Measurements from ENCODE around the gene NPAS4. TPM values are rescaled to one million over a fixed set of nuclear protein-coding genes. Genes with fewer than 3 reads are reported as not detected.
"Not testable (repeated sequence)": the region's sequence is repeated elsewhere in the genome, so short reads cannot be mapped to it uniquely, and the experiment has no call there.

The NPAS4 gene
- under 1 TPM; 0.27 to 0.52 TPM for total RNA-seq

- no peak within 1 kb of the TSS for H3K27ac Mint-ChIP-seq
- CTCF ChIA-PET, result interaction anchor here (0.8 to 2.4 kb wide), 11 partner anchors 9 to 258 kb away, joined by 3 to 19 read pairs (median 3); partner anchors contain the start of gene MRPL11
Measured at GRCh38 chr11:66420671-66421476, at the start of gene NPAS4. NPAS4 (plus strand) TSS chr11:66421035; CDS start chr11:66421180, 145 bp downstream.

GRCh38 chr11:66371627-66372415 lies 49.0 kb upstream of the NPAS4 start, which contains the start of gene SLC29A2:
SLC29A2 (minus strand) TSS chr11:66371760; CDS start chr11:66371591, 169 bp downstream.
- no peaks in the 10 kb centered on the region for H3K36me3 Mint-ChIP-seq (ENCODE audit: low read depth)
- H3K27me3 Mint-ChIP-seq, result peaks cover 2% of the 10 kb centered on the region
- DNase-seq, result peak; percentile 81
- no peaks in the 10 kb centered on the region for H3K9me3 Mint-ChIP-seq
- peak within 1 kb of the TSS; percentile 98 for H3K27ac Mint-ChIP-seq
- H3K4me1 Mint-ChIP-seq, result peaks cover 26% of the 10 kb centered on the region
- H3K4me3 Mint-ChIP-seq, result peak within 1 kb of the TSS; percentile 85
- CTCF ChIA-PET, result interaction anchor here (0.5 to 1.2 kb wide), 10 partner anchors 13 to 1183 kb away, joined by 3 to 5 read pairs (median 4); partner anchors contain the start of gene MRPL11
- POLR2A ChIA-PET, result interaction anchor here (0.7 kb wide), 1 partner anchor 10 kb away, joined by 5 read pairs; no protein-coding TSS in a partner anchor

More at GRCh38 chr11:66420671-66421476, at the start of gene NPAS4:
- peaks cover 4% of the 10 kb centered on the region for H3K9me3 Mint-ChIP-seq
- H3K36me3 Mint-ChIP-seq (ENCODE audit: low read depth), result no peaks in the 10 kb centered on the region
- H3K27me3 Mint-ChIP-seq, result peaks cover 38% of the 10 kb centered on the region
- POLR2A ChIA-PET, result interaction anchor here (0.6 kb wide), 1 partner anchor 217 kb away, joined by 3 read pairs; the partner anchor contains the start of gene RBM4
- no peak within 1 kb of the TSS for H3K4me3 Mint-ChIP-seq
- no peak for DNase-seq
- H3K4me1 Mint-ChIP-seq, result peaks cover 21% of the 10 kb centered on the region

GRCh38 chr11:66373265-66373664 lies 47.6 kb upstream of the NPAS4 start:
- no peaks in the 10 kb centered on the region for H3K36me3 Mint-ChIP-seq (ENCODE audit: low read depth)
- POLR2A ChIA-PET, result no interaction called here
- H3K9me3 Mint-ChIP-seq, result no peaks in the 10 kb centered on the region

GRCh38 chr11:66373690-66374287 lies 47.0 kb upstream of the NPAS4 start:
- CTCF ChIA-PET, result interaction anchor here (0.6 to 1.8 kb wide), 4 partner anchors 11 to 193 kb away, joined by 3 to 4 read pairs (median 4); no protein-coding TSS in a partner anchor
- H3K27me3 Mint-ChIP-seq; H3K36me3 Mint-ChIP-seq (ENCODE audit: low read depth); DNase-seq; H3K27ac Mint-ChIP-seq; H3K9me3 Mint-ChIP-seq; H3K4me3 Mint-ChIP-seq; POLR2A ChIA-PET: not testable (repeated sequence)
- peaks cover 26% of the 10 kb centered on the region for H3K4me1 Mint-ChIP-seq

More at GRCh38 chr11:66373265-66373664, 47.6 kb upstream of the NPAS4 start:
- H3K27me3 Mint-ChIP-seq, result peaks cover 5% of the 10 kb centered on the region
- no peak overlapping the region for H3K4me3 Mint-ChIP-seq
- no peak overlapping the region for H3K27ac Mint-ChIP-seq
- CTCF ChIA-PET, result interaction anchor here (0.6 to 1.8 kb wide), 4 partner anchors 15 to 62 kb away, joined by 3 to 4 read pairs (median 4); no protein-coding TSS in a partner anchor
- no peak for DNase-seq
- H3K4me1 Mint-ChIP-seq, result peaks cover 26% of the 10 kb centered on the region

DNA sequence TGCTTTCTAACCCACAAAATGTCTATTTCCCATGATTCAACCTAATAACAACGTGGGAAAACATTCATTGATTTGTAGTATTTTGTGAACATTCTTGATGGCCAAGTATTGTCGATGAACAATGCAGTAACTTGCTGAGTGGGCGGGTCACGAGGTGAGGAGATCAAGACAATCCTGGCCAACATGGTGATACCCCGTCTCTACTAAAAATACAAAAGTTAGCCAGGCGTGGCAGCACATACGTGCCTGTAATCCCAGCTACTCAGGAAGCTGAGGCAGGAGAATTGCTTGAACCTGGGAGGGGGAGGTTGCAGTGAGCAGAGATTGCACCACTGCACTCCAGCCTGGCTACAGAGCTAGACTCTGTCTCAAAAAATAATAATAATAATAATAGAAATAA lies 40.6 kb upstream of the NPAS4 start:
- CTCF ChIA-PET, result interaction anchor here (0.7 to 0.9 kb wide), 2 partner anchors 46 to 388 kb away, joined by 3 read pairs; no protein-coding TSS in a partner anchor
- H3K36me3 Mint-ChIP-seq (ENCODE audit: low read depth); POLR2A ChIA-PET; H3K4me3 Mint-ChIP-seq; H3K9me3 Mint-ChIP-seq; H3K27ac Mint-ChIP-seq; DNase-seq; H3K27me3 Mint-ChIP-seq; H3K4me1 Mint-ChIP-seq: not testable (repeated sequence)

DNA sequence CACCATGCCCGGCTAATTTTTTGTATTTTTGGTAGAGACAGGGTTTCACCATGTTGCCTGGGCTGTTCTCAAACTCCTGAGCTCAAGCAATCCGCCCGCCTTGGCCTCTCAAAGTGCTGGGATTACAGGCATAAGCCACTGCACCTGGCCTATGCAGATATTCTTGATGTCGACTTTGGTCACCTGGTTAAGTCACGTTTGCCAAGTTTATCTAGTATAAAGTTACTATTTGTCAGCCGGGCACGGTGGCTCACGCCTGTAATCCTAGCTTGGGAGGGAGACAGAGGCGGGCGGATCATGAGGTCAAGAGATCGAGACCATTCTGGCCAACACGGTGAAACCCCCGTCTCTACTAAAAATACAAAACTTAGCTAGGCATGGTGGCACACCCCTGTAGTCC lies 36.5 kb upstream of the NPAS4 start:
- POLR2A ChIA-PET; H3K9me3 Mint-ChIP-seq; H3K36me3 Mint-ChIP-seq (ENCODE audit: low read depth); DNase-seq; H3K4me3 Mint-ChIP-seq; H3K27ac Mint-ChIP-seq; H3K27me3 Mint-ChIP-seq: not testable (repeated sequence)
- CTCF ChIA-PET, result interaction anchor here (0.5 to 1.2 kb wide), 3 partner anchors 12 to 1895 kb away, joined by 3 to 5 read pairs (median 3); partner anchors contain the start of gene SLC29A2
- H3K4me1 Mint-ChIP-seq, result peaks cover 10% of the 10 kb centered on the region

DNA sequence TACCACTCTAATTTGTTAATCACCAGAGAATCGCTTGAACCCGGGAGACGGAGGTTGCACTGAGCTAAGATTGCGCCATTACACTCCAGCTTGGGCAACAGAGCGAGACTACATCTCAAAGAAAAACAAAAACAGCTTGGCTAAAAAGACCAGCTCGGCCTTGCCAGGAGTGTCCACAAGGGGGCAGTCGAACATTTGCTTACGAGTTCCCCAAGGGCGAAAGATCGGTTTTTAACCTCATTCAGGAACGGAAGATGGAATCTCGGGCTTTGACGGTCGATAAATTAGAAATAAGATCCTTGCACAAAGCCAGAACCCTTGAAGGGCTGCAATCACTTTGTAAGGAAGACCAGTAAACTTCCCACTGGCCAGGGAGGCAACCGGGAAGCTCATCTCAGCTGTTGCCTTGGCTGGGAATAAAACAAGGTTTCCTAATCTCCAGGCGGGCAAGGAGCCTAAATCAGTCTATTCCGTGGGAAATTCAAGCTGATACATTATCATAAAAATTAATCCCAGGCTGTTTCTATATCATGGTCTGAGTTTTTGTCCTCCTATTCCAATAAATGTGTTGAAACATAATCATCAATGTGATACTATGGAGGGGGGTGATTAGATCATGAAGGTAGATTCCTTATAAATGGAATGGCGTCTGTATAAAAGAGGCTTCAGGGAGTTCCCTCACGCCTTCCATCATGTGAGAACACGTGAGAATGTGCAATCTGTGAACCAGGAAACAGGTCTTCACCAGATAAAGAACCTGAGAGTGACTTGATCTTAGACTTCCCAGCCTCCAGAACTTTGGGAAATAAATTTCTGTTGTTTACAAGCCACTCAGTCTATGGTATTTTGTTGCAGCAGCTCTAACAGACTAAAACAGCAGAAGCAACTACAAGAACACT lies 34.4 kb upstream of the NPAS4 start:
- peak; percentile 88 for DNase-seq
- Mint-ChIP-seq H3K27me3 (peaks cover 5% of the 10 kb centered on the region), H3K27ac (no peak overlapping the region), H3K9me3 (no peaks in the 10 kb centered on the region), H3K4me1 (peaks cover 10% of the 10 kb centered on the region), H3K4me3 (no peak overlapping the region), H3K36me3 (ENCODE audit: low read depth) (no peaks in the 10 kb centered on the region)
- CTCF ChIA-PET, result interaction anchor here (0.6 to 2.4 kb wide), 23 partner anchors 9 to 1172 kb away, joined by 3 to 13 read pairs (median 4); partner anchors contain the start of genes MRPL11 and YIF1A
- POLR2A ChIA-PET, result interaction anchor here (0.6 kb wide), 1 partner anchor 244 kb away, joined by 4 read pairs; no protein-coding TSS in a partner anchor

DNA sequence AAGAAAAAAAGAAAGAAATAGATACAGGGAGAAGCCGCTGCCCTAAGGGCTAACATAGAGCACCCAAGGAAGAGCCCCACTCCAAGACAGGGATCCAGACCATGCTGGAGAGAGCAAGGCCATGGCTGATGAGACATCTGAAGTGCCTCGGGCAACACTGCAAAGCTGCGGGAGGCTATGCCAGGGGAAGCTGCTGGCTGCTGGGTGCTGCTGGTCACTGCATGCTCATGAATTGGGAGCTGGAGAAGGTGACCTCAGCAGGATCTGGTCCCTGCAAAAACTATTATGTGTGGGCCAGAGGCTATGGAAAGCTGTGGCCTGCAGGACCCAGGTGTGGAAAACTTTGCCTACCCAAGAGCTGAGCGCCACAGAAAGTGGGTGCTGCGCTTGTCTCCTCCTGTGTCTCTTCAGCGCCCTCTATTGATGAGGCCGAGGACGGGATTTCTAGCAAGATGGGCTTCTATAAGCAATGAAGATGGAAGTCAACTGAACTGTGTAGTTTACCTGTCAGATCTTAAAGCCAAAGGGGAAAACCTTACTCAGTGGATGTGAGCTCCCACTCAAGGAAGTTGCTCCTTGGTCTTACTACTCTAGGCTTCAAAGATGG lies 32.0 kb upstream of the NPAS4 start:
- H3K4me1 Mint-ChIP-seq, result peaks cover 10% of the 10 kb centered on the region
- CTCF ChIA-PET, result interaction anchor here (0.6 to 3.2 kb wide), 27 partner anchors 11 to 1089 kb away, joined by 3 to 18 read pairs (median 4); partner anchors contain the start of genes MRPL11 and SLC29A2
- POLR2A ChIA-PET, result interaction anchor here (0.6 kb wide), 1 partner anchor 100 kb away, joined by 5 read pairs; the partner anchor contains the start of gene YIF1A

DNA sequence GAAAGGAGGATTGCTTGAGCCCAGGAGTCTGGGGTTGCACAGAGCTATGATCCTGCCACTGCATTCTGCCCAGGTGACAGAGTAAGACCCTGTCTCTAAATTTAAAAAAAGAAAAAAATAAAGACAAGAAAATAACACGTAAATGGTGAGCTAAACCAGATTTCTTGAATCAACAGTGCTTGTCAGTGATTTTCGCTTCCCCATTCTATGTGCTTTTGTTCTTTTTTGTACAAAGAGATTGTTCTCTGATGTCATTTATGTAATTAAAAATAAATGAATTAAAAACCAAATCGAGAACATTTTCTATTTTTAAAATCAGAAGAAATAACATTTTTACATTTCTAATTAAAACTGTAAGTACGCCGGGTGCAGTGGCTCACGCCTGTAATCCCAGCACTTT lies 29.5 kb upstream of the NPAS4 start:
- no peak overlapping the region for H3K4me3 Mint-ChIP-seq
- ChIA-PET CTCF (interaction anchor here (3.2 kb wide), 1 partner anchor 80 kb away, joined by 18 read pairs; no protein-coding TSS in a partner anchor), POLR2A (interaction anchor here (0.6 kb wide), 1 partner anchor 1366 kb away, joined by 4 read pairs; no protein-coding TSS in a partner anchor)
- H3K36me3 Mint-ChIP-seq (ENCODE audit: low read depth), result no peaks in the 10 kb centered on the region
- no peak for DNase-seq
- no peaks in the 10 kb centered on the region for H3K9me3 Mint-ChIP-seq
- no peak overlapping the region for H3K27ac Mint-ChIP-seq
- peaks cover 5% of the 10 kb centered on the region for H3K27me3 Mint-ChIP-seq
- peaks cover 6% of the 10 kb centered on the region for H3K4me1 Mint-ChIP-seq

More for the DNA sequence above, 32.0 kb upstream of the NPAS4 start:
- no peaks in the 10 kb centered on the region for H3K36me3 Mint-ChIP-seq (ENCODE audit: low read depth)
- no peak overlapping the region for H3K4me3 Mint-ChIP-seq
- peak; percentile 87 for DNase-seq
- peaks cover 5% of the 10 kb centered on the region for H3K27me3 Mint-ChIP-seq
- no peak overlapping the region for H3K27ac Mint-ChIP-seq
- H3K9me3 Mint-ChIP-seq, result no peaks in the 10 kb centered on the region

GRCh38 chr11:66393954-66394353 lies 26.9 kb upstream of the NPAS4 start:
- POLR2A ChIA-PET, result no interaction called here

GRCh38 chr11:66407651-66408050 lies 13.2 kb upstream of the NPAS4 start:
- Mint-ChIP-seq H3K9me3 (no peaks in the 10 kb centered on the region), H3K4me3 (no peak overlapping the region), H3K4me1 (peaks cover 3% of the 10 kb centered on the region), H3K27me3 (peaks cover 20% of the 10 kb centered on the region), H3K27ac (no peak overlapping the region), H3K36me3 (ENCODE audit: low read depth) (no peaks in the 10 kb centered on the region)
- no peak for DNase-seq
- POLR2A ChIA-PET, result no interaction called here
- CTCF ChIA-PET, result interaction anchor here (0.6 to 4.2 kb wide), 11 partner anchors 10 to 270 kb away, joined by 3 to 28 read pairs (median 5); partner anchors contain the start of genes MRPL11 and RBM4B

More at GRCh38 chr11:66393954-66394353, 26.9 kb upstream of the NPAS4 start:
- Mint-ChIP-seq H3K27ac (no peak overlapping the region), H3K4me1 (peaks cover 2% of the 10 kb centered on the region), H3K9me3 (no peaks in the 10 kb centered on the region), H3K4me3 (no peak overlapping the region), H3K27me3 (peaks cover 5% of the 10 kb centered on the region), H3K36me3 (ENCODE audit: low read depth) (no peaks in the 10 kb centered on the region)
- no peak for DNase-seq
- CTCF ChIA-PET, result no interaction called here
